ENCODE data around the gene RGL2. TPM values are rescaled to one million over a fixed set of nuclear protein-coding genes. Genes with fewer than 3 reads are reported as not detected.

Gene RGL2
- total and polyA plus RNA-seq, 2 donors (not counting 3 experiments of a cell fraction or from before 2014, with no cell fraction given) = 87.7 to 90.3 TPM

- BruUV-seq (replicated peaks) = no TSS peak
- ChIA-PET POLR2A (no interaction called here), CTCF (interaction anchor here (0.9 kb wide), 1 partner anchor 9 kb away, joined by 3 read pairs; no protein-coding TSS in a partner anchor)
- Histone ChIP-seq H3K36me3 (ENCODE audit: control insufficient read depth in 2 of 2, extremely low read depth in 1 of 2, insufficient read depth in 2 of 2, low read length in 2 of 2) (no peaks in the 10 kb centered on the region), H3K4me1 (ENCODE audit: control insufficient read depth, extremely low read depth, insufficient read depth, low read length) (no peaks in the 10 kb centered on the region), H2AFZ (ENCODE audit: low read depth, low read length) (no peak overlapping the region), H3K9me3 (replicated peaks; ENCODE audit: control insufficient read depth, insufficient read depth, low read length) (no peaks in the 10 kb centered on the region), H3K4me2 (ENCODE audit: insufficient read depth, low read length) (no peak overlapping the region), H3K9ac (replicated peaks; ENCODE audit: extremely low read depth, insufficient read depth, low read length) (no peak overlapping the region), H3K4me3 (replicated peaks in 1 of 3; ENCODE audit: insufficient read depth in 1 of 3, low read depth in 1 of 3, low read length in 3 of 3) (no peak overlapping the region), H3K27me3 (ENCODE audit: control insufficient read depth in 2 of 2, insufficient read depth in 2 of 2, low read length in 2 of 2) (no peaks in the 10 kb centered on the region), H3K9me1 (replicated peaks; ENCODE audit: control insufficient read depth, extremely low read depth, insufficient read depth, low read length) (no peaks in the 10 kb centered on the region), H3K79me2 (ENCODE audit: control insufficient read depth, insufficient read depth, low read length) (no peaks in the 10 kb centered on the region), H4K20me1 (replicated peaks; ENCODE audit: control insufficient read depth, extremely low read depth, insufficient read depth, low read length) (no peaks in the 10 kb centered on the region), H3K27ac (ENCODE audit: insufficient read depth, low read depth, low read length) (no peak overlapping the region)
- intact Hi-C loops (cut with micrococcal nuclease) = no loop called here
- DNase-seq (ENCODE audit: low read depth, low spot score) (no peak), FAIRE-seq (no peak)
- TF ChIP-seq JUN (IDR thresholded peaks at IDR 0.05; ENCODE audit: borderline replicate concordance, insufficient read depth, insufficient read length, low read depth) (no peak), MYC (IDR thresholded peaks at IDR 0.05; ENCODE audit: low read depth, low read length) (no peak), CTCF (IDR thresholded peaks at IDR 0.05; ENCODE audit: extremely low read depth in 1 of 2, insufficient read depth in 1 of 2, low read depth in 1 of 2, low read length in 2 of 2) (no peak), EZH2 (IDR thresholded peaks at IDR 0.05; ENCODE audit: borderline replicate concordance, low read depth, low read length, severe bottlenecking) (no peak), MAX (IDR thresholded peaks at IDR 0.05; ENCODE audit: insufficient read depth, insufficient read length) (no peak), POLR2AphosphoS5 (IDR thresholded peaks at IDR 0.05; ENCODE audit: insufficient read depth, low read depth, low read length) (no peak), GATA2 (IDR thresholded peaks at IDR 0.05; ENCODE audit: insufficient read depth, insufficient read length, low read depth, low read length) (no peak), FOS (IDR thresholded peaks at IDR 0.05; ENCODE audit: borderline replicate concordance, insufficient read depth, low read length) (no peak), POLR2A (IDR thresholded peaks at IDR 0.05; ENCODE audit: low read depth, low read length) (no peak)
- dilution Hi-C loops (cut with MboI; ENCODE audit: extremely low pct_ligation_motif_present, low sequenced_read_pairs) = no loop called here
Observed at GRCh38 chr6:33333666-33334065, 34.9 kb upstream of the RGL2 start.

Data from endothelial cell of umbilical vein (primary cell).